ENCODE data around the gene AOX1.

Gene AOX1

DNA sequence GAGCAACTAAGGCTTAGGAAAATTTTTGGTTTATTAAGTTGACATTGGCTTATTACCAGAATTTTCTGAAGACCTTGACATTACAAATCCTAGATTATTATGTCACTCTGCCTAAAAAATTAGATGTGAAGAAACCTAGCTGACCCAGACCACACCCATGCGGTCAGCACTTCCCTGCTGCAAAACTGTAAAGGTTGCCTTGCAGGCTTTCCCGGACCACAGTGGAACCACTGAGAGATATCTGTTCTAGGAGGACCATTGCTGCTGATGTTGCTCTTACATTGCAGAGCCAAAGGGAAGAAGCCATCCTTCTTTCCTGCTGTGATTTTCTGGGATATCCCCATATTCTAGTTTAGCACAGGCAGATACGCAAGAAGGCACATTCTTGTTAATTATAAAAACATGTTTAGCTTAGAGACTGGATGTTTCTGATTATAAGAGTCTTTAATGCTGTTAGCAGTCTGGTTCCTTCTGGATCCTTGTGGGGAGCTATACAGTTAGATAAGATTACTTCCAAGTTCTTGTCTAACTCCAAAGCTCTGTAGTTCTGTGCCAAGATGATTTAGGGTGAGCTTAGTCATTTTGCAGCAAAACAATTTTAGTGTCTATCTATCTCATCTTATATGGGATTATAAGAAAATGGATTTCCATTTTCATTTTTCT is 70.2 kb downstream of the AOX1 start:
- H3K4me1 ChIP-seq (ENCODE audit: control insufficient read depth, low read length), result no peaks in the 10 kb centered on the region
- TF ChIP-seq, protein P1, sequence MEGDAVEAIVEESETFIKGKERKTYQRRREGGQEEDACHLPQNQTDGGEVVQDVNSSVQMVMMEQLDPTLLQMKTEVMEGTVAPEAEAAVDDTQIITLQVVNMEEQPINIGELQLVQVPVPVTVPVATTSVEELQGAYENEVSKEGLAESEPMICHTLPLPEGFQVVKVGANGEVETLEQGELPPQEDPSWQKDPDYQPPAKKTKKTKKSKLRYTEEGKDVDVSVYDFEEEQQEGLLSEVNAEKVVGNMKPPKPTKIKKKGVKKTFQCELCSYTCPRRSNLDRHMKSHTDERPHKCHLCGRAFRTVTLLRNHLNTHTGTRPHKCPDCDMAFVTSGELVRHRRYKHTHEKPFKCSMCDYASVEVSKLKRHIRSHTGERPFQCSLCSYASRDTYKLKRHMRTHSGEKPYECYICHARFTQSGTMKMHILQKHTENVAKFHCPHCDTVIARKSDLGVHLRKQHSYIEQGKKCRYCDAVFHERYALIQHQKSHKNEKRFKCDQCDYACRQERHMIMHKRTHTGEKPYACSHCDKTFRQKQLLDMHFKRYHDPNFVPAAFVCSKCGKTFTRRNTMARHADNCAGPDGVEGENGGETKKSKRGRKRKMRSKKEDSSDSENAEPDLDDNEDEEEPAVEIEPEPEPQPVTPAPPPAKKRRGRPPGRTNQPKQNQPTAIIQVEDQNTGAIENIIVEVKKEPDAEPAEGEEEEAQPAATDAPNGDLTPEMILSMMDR (IDR thresholded peaks at IDR 0.05; ENCODE audit: low read depth, low read length, poor library complexity, severe bottlenecking), result no peak
- TF ChIP-seq EZH2phosphoT487 (IDR thresholded peaks at IDR 0.05; ENCODE audit: borderline replicate concordance, low read length), result no peak
- H3F3A ChIP-seq (ENCODE audit: control insufficient read depth, insufficient read depth), result no peaks in the 10 kb centered on the region
- no peak overlapping the region for H3K27ac ChIP-seq (ENCODE audit: low read depth, low read length)
- no peak overlapping the region for H3K4me3 ChIP-seq (ENCODE audit: low read length)
- H3K9me2 ChIP-seq (replicated peaks; ENCODE audit: control insufficient read depth, low read length), result no peaks in the 10 kb centered on the region
- no peak overlapping the region for H3K4me2 ChIP-seq (ENCODE audit: low read length)
- H3K9me3 ChIP-seq (ENCODE audit: control insufficient read depth, insufficient read depth, low read length), result no peaks in the 10 kb centered on the region
- H3K27me3 ChIP-seq (ENCODE audit: control insufficient read depth, low read length), result no peaks in the 10 kb centered on the region
- H3K36me3 ChIP-seq (ENCODE audit: control insufficient read depth, low read length), result no peaks in the 10 kb centered on the region
- H3K79me2 ChIP-seq (ENCODE audit: control insufficient read depth, low read length), result no peaks in the 10 kb centered on the region
- no peaks in the 10 kb centered on the region for H4K20me1 ChIP-seq (ENCODE audit: control insufficient read depth, insufficient read depth, low read depth, low read length)

DNA sequence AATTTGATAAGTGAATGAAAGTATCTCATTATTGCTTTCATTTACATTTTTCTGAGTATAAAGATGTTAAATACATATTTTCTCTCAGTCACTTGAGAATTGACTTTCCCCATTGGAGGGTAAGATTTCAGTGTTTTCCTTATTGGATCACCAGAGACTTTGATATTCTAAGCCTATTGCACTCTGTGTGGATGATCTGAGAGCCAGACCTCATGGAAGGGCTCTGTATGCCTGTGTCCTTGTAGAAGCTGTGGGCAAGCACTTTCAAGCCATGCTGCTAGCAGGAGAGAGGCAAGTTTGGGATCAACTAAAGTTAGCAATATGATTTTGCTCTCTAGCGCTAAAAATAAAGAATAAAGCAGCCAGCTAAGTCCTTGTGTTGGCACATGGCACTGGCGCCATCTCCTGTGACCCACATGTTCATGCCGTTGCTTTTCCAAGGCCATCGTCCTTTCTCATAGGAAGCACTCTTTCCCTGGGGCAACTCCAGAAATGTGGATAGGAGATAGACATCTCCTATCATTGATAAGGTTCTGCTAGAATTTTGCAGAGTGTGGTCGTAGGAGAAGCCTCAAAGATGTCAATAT is 72.6 kb downstream of the AOX1 start:
- no peaks in the 10 kb centered on the region for H3K4me1 ChIP-seq (ENCODE audit: control insufficient read depth, low read length)

DNA sequence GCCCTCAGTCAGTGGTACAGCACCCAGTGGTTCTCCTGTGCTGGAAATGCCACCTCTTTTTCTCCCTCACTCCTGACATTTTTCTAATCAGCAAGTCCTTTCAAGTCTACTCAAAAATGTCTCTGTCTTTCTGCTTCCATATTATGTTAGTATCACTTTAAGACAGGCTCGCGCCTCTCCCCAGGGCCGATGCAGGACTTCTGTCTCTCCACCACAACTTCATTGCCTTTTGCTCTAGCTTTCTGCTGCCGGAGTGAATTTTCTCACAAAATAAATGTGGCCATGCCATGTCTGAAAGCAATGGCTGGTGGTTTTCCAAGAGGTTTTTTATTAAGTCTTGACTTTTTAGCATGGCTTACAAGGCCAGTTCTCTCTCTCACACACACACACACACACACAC is 73.6 kb downstream of the AOX1 start:
- no peak for TF ChIP-seq EZH2phosphoT487 (IDR thresholded peaks at IDR 0.05; ENCODE audit: borderline replicate concordance, low read length)
- TF ChIP-seq, protein P1 (IDR thresholded peaks at IDR 0.05; ENCODE audit: low read depth, low read length, poor library complexity, severe bottlenecking), result no peak
- no peak overlapping the region for H3K4me2 ChIP-seq (ENCODE audit: low read length)
- no peaks in the 10 kb centered on the region for H3F3A ChIP-seq (ENCODE audit: control insufficient read depth, insufficient read depth)
- no peaks in the 10 kb centered on the region for H3K9me3 ChIP-seq (ENCODE audit: control insufficient read depth, insufficient read depth, low read length)
- H3K27ac ChIP-seq (ENCODE audit: low read depth, low read length), result no peak overlapping the region
- no peaks in the 10 kb centered on the region for H3K27me3 ChIP-seq (ENCODE audit: control insufficient read depth, low read length)
- H3K79me2 ChIP-seq (ENCODE audit: control insufficient read depth, low read length), result no peaks in the 10 kb centered on the region
- no peak overlapping the region for H3K4me3 ChIP-seq (ENCODE audit: low read length)
- no peaks in the 10 kb centered on the region for H3K4me1 ChIP-seq (ENCODE audit: control insufficient read depth, low read length)
- no peaks in the 10 kb centered on the region for H3K9me2 ChIP-seq (replicated peaks; ENCODE audit: control insufficient read depth, low read length)
- H4K20me1 ChIP-seq (ENCODE audit: control insufficient read depth, insufficient read depth, low read depth, low read length), result no peaks in the 10 kb centered on the region
- H3K36me3 ChIP-seq (ENCODE audit: control insufficient read depth, low read length), result no peaks in the 10 kb centered on the region

More for the DNA sequence above, 72.6 kb downstream of the AOX1 start:
- H3F3A ChIP-seq (ENCODE audit: control insufficient read depth, insufficient read depth), result no peaks in the 10 kb centered on the region
- no peak for TF ChIP-seq EZH2phosphoT487 (IDR thresholded peaks at IDR 0.05; ENCODE audit: borderline replicate concordance, low read length)
- TF ChIP-seq, protein P1 (IDR thresholded peaks at IDR 0.05; ENCODE audit: low read depth, low read length, poor library complexity, severe bottlenecking), result no peak
- no peaks in the 10 kb centered on the region for H4K20me1 ChIP-seq (ENCODE audit: control insufficient read depth, insufficient read depth, low read depth, low read length)
- H3K79me2 ChIP-seq (ENCODE audit: control insufficient read depth, low read length), result no peaks in the 10 kb centered on the region
- H3K27me3 ChIP-seq (ENCODE audit: control insufficient read depth, low read length), result no peaks in the 10 kb centered on the region
- no peaks in the 10 kb centered on the region for H3K36me3 ChIP-seq (ENCODE audit: control insufficient read depth, low read length)
- H3K27ac ChIP-seq (ENCODE audit: low read depth, low read length), result no peak overlapping the region
- H3K4me3 ChIP-seq (ENCODE audit: low read length), result no peak overlapping the region
- H3K4me2 ChIP-seq (ENCODE audit: low read length), result no peak overlapping the region
- no peaks in the 10 kb centered on the region for H3K9me3 ChIP-seq (ENCODE audit: control insufficient read depth, insufficient read depth, low read length)
- no peaks in the 10 kb centered on the region for H3K9me2 ChIP-seq (replicated peaks; ENCODE audit: control insufficient read depth, low read length)
